ENCODE data around the gene SCG2.

Gene SCG2

DNA sequence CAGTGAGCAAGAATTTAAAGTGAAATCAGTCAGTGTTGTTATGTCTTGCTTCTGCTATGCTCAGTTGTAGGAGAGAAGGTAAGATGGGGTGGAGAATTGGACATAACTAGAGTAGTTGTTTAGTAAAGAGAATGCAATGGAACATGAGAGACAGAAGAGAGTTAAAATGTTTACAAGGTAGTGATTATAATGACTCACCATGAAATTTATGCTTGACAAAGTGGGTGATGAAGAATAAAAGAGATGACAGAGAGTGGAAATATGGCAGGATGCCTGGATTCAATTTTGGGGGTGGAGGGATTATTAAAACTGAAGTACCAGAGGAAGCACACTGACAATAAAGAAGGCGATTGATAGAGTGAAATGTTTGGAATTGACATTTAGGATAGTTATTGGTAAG, 10.6 kb downstream of the SCG2 start:
- H3K4me3 ChIP-seq (ENCODE audit: low read depth, low read length) = no peak overlapping the region
- TF ChIP-seq, protein P1, sequence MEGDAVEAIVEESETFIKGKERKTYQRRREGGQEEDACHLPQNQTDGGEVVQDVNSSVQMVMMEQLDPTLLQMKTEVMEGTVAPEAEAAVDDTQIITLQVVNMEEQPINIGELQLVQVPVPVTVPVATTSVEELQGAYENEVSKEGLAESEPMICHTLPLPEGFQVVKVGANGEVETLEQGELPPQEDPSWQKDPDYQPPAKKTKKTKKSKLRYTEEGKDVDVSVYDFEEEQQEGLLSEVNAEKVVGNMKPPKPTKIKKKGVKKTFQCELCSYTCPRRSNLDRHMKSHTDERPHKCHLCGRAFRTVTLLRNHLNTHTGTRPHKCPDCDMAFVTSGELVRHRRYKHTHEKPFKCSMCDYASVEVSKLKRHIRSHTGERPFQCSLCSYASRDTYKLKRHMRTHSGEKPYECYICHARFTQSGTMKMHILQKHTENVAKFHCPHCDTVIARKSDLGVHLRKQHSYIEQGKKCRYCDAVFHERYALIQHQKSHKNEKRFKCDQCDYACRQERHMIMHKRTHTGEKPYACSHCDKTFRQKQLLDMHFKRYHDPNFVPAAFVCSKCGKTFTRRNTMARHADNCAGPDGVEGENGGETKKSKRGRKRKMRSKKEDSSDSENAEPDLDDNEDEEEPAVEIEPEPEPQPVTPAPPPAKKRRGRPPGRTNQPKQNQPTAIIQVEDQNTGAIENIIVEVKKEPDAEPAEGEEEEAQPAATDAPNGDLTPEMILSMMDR (IDR thresholded peaks at IDR 0.05; ENCODE audit: borderline replicate concordance, insufficient read depth, low read depth, low read length) = no peak

- no peak overlapping the region for H3K4me3 ChIP-seq (ENCODE audit: low read depth, low read length)
- TF ChIP-seq, protein P1 (IDR thresholded peaks at IDR 0.05; ENCODE audit: borderline replicate concordance, insufficient read depth, low read depth, low read length) = no peak
Observed at GRCh38 chr2:223590964-223591363, 11.2 kb downstream of the SCG2 start.

- TF ChIP-seq, protein P1 (IDR thresholded peaks at IDR 0.05; ENCODE audit: borderline replicate concordance, insufficient read depth, low read depth, low read length) = no peak
- no peak overlapping the region for H3K4me3 ChIP-seq (ENCODE audit: low read depth, low read length)
Observed at GRCh38 chr2:223589901-223590300, 12.3 kb downstream of the SCG2 start.

DNA sequence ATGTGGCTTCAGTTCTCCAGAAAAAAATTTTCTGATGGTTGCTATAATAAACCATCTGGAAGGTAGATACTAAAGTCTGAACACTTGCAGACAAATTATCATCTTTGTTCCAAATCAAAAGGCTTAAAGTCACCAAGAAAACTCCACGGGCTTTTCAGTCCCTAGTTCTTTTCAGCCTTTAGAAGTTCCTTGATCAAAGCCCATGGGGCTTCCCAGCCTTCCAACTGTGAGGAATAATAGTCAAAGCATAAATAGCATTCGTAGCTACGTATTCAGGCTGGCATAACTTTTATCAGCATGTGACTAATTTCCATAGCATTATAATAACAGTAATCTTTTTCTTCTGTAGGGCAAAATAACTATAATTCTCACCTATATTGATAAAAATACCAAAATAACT, 13.9 kb downstream of the SCG2 start:
- TF ChIP-seq, protein P1 (IDR thresholded peaks at IDR 0.05; ENCODE audit: borderline replicate concordance, insufficient read depth, low read depth, low read length) = no peak
- no peak overlapping the region for H3K4me3 ChIP-seq (ENCODE audit: low read depth, low read length)

GRCh38 chr2:223587301-223587700, 14.9 kb downstream of the SCG2 start:
- no peak overlapping the region for H3K4me3 ChIP-seq (ENCODE audit: low read depth, low read length)
- TF ChIP-seq, protein P1 (IDR thresholded peaks at IDR 0.05; ENCODE audit: borderline replicate concordance, insufficient read depth, low read depth, low read length) = no peak

DNA sequence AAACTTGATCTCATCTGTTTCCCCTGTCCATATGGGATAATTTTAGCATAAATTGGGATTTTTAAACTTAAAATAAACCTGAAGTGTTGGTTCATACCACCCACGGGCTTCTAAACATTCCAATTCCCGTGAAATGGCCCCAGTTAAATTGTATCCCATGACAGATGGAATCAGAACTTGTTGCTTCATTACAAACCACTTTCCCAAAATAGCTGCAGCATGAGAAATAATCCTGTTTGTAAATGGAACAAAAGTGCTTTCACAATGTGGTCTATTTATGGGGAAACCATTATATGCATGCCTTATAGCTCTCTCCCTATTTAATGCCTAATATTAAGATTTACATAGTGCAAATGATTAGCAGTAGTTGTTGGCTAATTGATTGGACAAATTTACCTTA, 15.9 kb downstream of the SCG2 start:
- H3K4me3 ChIP-seq (ENCODE audit: low read depth, low read length) = no peak overlapping the region
- TF ChIP-seq, protein P1 (IDR thresholded peaks at IDR 0.05; ENCODE audit: borderline replicate concordance, insufficient read depth, low read depth, low read length) = no peak

DNA sequence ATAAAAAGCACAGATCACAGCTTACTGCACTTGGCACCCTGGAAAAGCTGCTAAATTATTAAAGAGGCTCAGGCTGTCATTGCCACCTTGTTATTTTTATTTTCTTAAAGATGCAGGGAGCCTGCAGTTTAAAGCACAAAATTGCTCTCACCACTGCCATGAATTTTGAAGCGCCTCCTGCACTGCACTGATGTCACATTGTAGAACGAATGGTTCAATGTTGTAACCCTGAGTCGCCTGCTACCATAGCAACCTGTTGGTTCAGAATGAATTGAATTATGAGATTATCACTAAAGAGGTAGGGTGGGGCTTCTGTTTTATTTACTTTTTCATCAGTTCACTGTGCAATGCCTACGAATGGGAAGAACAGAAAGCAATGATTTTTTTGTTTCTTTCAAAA, 16.5 kb downstream of the SCG2 start:
- H3K4me3 ChIP-seq (ENCODE audit: low read depth, low read length) = no peak overlapping the region
- TF ChIP-seq, protein P1 (IDR thresholded peaks at IDR 0.05; ENCODE audit: borderline replicate concordance, insufficient read depth, low read depth, low read length) = no peak

Data from GM12875 (cell line).